ENCODE measurements around the gene KLHDC9.

KLHDC9 gene

GRCh38 chr1:161077426-161077825 is 20.7 kb upstream of the KLHDC9 start:
- DNase-seq, result no peak

- no peak for DNase-seq
Measured at GRCh38 chr1:161079436-161080110, 18.6 kb upstream of the KLHDC9 start.

DNA sequence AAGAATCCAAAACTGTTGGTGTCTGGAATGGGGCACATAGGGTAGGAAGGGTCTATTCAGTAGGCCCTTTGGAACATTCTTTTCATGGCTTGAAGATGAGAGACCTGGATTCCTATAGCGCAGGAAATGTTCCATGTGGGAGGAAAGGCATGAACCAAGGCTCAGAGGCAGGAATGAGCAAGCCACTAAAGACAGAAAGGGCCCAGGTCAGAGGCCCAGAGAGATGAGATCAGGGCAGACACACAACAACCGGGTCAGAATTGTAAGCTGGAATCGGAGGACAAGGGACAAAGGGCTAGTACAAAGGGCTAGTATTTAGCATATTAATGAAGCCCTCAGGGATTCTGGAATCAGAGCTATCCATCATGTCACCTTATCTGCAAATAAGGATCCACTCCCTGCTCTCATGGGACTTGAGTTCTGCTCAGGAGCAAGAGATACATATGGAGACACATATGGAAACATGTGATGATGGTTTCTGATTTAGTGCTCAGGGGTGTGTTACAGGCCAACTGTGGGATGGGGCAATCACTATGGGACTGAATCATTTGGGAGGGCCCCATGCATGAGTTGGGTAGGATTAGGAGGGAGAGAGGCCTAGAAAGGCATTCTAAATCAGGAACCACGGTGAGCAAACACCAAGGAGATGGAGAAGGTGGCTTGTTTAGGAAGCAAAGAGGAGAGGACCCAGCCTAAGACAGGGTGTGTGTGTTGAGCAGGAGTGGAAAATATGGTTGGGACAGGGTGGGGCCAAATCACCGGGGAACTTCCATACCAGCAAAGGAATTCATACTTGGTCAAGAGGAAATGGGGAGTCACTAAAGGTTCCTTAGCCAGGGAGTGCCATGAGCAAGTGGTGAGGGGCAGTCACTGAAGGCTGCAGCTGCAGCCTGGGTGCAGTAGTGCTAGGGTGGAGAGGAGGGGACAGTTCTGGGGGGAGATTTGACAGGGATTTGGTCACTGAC is 17.4 kb upstream of the KLHDC9 start:
- DNase-seq, result no peak

- DNase-seq, result no peak
Measured at GRCh38 chr1:161081519-161081918, 16.6 kb upstream of the KLHDC9 start.

DNA sequence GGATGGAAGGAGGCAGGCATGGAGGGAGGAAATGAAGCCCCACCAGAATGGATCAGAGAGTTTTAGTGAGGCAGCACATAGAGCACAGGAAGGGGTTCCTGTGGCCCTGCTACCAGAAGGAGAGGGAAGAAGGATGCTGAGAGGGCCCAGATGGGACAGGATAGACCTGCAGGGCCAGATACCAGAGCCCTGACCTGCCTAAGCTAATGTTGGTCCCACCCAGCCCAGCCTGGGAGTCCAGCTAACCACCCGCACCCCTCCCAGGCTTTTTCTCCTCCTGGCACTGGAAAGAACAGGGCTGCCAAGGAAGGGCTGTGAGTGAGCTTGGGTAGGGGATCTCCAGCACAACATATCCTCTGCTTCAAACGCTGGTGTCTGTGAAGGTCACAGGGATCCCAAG is 15.7 kb upstream of the KLHDC9 start:
- no peak for DNase-seq

GRCh38 chr1:161082996-161083747 is 15.0 kb upstream of the KLHDC9 start:
- no peak for DNase-seq

- no peak for DNase-seq
Measured at GRCh38 chr1:161083748-161084596, 14.2 kb upstream of the KLHDC9 start.

- DNase-seq, result no peak
Measured at GRCh38 chr1:161084597-161084988, 13.6 kb upstream of the KLHDC9 start.

DNA sequence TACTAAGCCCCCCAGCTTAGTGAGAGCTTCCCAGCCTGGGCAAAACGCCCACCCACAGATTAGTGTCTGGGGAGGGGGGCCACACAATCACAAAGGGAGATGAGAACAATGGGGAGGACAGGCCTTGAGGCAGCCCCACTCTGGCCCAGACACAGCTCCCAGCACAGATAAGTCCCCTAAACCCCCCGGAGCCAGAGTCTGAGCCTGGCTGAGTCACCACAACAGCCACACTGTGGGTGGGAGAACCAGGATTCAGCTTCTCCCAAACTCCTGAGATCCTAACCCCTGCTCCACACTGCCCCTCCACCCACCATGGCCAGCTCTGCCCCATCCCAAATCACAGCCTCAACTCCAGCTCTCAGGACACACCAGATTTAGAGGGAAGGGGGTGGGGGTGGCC is 13.0 kb upstream of the KLHDC9 start:
- DNase-seq, result no peak

GRCh38 chr1:161086457-161086856 is 11.7 kb upstream of the KLHDC9 start:
- no peak for DNase-seq

GRCh38 chr1:161088587-161089110 is 9.5 kb upstream of the KLHDC9 start:
- DNase-seq, result no peak

GRCh38 chr1:161089251-161089924 is 8.8 kb upstream of the KLHDC9 start, which contains the start of gene NECTIN4:
Gene NECTIN4 (minus strand): TSS chr1:161089558. CDS start chr1:161089296, 262 bp downstream.
- no peak for DNase-seq

- DNase-seq, result no peak
Measured at GRCh38 chr1:161089938-161090337, 8.2 kb upstream of the KLHDC9 start.

- DNase-seq, result no peak
Measured at GRCh38 chr1:161090617-161091016, 7.5 kb upstream of the KLHDC9 start.

DNA sequence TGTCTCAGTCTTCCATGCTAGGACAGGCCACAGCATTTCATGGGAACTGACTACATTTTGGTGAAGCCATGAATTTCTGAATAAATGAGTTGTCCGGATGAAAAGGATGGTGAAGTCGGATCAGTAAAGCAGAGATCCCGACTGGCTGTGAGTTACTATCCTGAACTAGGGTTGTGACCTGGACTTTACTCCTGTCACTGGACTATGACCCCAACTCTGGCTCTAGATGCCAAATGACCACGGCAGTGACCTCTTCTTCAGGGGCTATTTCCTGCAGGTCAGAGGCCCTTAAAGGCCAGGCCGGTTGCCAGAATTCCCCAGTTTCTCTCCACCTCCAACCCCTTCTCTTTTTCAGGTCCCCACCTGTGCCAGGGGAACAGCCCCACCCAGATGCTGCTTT is 7.1 kb upstream of the KLHDC9 start:
- no peak for DNase-seq

GRCh38 chr1:161091796-161092507 is 6.2 kb upstream of the KLHDC9 start:
- DNase-seq, result no peak

GRCh38 chr1:161092621-161093028 is 5.5 kb upstream of the KLHDC9 start:
- no peak for DNase-seq

- no peak for DNase-seq
Measured at GRCh38 chr1:161094481-161094880, 3.7 kb upstream of the KLHDC9 start.

DNA sequence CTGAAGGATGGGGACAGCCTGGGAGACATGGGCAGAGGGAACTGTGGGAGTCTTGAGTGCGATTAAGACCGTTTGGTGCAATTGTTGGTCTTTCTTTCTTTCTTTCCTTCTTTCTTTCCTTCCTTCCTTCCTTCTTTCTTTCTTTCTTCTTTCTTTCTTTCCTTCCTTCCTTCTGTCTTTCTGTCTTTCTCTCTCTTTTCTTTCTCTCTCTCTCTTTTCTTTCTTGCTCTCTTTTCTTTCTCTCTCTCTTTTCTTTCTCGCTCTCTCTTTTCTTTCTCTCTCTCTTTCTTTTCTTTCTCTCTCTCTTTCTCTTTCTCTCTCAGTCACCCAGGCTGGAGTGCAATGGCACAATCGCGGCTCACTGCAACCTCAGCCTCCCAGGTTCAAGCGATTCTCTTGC is 2.9 kb upstream of the KLHDC9 start:
- no peak for DNase-seq

GRCh38 chr1:161096015-161096414 is 2.1 kb upstream of the KLHDC9 start:
- DNase-seq, result no peak

DNA sequence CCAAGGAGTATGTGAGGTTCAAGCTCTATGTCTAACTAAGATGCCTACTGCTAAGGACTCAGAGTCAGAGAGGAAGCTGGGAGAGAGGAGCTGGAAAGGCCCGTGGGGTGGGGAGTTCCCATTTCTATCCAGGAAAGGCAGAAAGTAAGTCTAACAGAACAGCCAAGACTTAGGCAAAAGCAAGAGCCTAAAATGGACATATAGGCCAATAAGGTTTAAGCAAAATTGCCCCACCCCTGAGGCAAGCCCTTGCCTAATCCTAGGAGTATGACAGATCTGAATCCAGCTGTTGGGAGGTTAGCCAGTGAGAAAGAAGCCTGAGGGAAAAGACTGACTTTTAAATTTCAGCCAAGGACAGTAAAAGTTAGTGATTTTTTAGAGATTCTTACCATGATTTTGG is 1.6 kb upstream of the KLHDC9 start:
- no peak for DNase-seq
